ENCODE measurements around the gene ASAP3.

- TF ChIP-seq CTCF (IDR thresholded peaks at IDR 0.05) (no peak), POLR2A (IDR thresholded peaks at IDR 0.05) (no peak)
Observed at GRCh38 chr1:23393706-23394105, 90.3 kb downstream of the ASAP3 start.
